Stimulated activated CD4-positive, alpha-beta T cell treated with anti-CD3 and anti-CD28 coated beads, Interleukin-2, amount 100 ng/mL, for 24 hours (primary cell): Measurements from ENCODE around the gene FCHO2.
"Not testable (repeated sequence)": the region's sequence is repeated elsewhere in the genome, so short reads cannot be mapped to it uniquely, and the experiment has no call there.

Source experiments
- DNase-seq, 2 donors: peaks; one replicate each; pipeline ENCODE4 v3.0.0-alpha.2; 2020

The FCHO2 gene

DNA sequence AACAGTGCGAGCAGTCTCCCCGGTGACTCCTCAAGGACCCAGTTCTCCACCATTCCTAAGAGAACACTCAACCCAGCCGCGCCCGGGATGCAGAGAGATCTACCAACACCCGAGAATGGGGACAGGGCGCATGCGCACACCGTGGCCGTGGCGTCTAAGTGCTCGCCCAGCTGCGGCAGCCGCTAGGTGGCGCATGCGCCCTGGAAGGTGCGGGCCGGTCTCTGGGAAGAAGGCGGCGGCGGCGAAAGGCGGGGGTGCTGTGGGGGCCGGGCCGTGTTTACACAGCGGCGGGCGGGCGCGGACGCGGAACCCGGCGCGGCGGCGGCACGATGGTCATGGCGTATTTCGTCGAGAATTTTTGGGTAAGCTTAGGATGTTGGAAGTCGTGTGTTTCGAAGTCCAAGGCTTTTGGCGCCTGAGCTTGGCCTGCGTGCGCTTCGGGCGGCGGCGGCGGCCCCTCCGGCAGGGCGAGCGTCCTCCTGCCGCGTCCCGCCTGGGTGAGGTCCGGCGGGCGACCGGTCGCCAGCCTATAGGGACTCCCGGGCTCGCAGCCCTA, at the start of gene FCHO2:
Gene FCHO2 (plus strand): TSS at position 274 of the 556 bp plus-strand sequence. CDS start 56 bp downstream, at position 330.
- peak; percentile 97 to 98 for DNase-seq

DNA sequence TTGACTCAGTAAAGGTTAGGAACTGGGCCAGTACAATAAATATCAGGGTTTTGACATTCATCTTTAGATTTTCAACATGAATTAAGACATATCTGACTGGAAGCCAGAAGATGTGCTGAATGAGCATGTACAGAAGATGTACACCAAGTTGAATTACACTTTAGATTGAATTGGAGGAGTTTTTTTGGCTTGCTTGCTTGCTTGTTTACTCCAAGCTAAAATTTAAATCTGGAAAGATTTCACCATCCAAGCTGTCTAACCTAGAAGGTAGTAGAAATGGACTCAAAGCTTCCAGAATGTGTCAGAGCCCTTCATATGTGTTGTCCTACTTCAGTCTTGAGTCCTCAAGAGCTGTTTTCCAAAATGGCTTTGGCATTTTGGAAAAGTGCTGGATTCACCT, 49.0 kb upstream of the FCHO2 start:
- no peak for DNase-seq

DNA sequence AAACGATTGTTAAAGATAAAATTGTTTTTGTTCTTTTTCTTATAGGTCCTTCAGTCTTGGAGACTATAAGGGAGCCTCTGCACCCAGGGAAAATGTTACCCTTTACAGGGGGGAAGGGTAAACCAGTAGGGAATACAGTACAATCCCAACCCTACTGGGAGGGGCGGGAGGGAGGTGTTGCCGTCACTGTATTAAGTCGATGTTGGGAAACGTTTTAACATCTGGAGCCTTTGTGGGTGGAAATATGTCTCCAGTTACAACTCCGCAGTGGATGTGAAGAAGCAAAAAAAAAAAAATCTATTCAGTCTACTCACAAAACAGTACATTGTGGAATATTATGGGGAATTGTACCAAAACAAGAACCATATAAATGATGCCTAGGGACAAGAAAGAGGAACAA, 47.2 kb upstream of the FCHO2 start:
- no peak for DNase-seq

GRCh38 chr5:72917371-72917776, 38.5 kb upstream of the FCHO2 start:
- DNase-seq = no peak

DNA sequence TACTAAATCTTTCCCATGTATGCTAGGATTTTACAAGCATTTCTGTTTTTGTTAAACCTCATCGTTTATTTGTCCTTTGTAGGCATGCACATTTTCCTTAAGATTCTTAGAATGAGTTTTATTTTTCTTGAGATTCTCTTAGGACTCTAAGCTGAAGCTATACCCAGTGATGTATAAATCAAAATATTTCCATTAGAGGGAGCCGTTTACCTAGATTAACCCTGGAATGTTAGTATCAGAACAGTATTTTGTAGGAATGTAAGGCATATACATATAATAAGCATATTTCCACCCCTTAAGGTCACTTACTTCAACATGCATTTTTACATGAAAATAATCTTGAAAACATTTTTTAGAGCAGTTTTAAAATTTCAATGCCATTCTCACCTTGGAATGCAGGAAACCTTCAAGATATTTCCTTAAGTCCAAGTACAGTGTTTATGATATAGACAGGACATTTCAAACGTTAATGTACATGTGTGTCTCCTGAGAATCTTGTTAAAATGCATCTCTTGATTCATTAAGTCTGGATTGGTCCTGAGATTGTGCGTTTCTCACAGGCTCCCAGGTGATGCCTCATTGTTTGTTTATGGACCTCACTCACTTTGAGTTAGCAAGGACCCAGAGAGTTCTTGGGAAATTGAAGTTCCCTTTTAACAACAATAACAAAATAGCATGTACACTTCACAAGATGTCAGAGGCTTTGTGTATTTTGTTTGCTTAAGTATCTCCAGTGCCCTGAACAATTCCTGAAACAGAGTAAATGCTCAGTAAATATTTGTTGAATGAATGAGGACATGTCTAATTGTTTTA, 34.9 kb upstream of the FCHO2 start:
- no peak for DNase-seq

DNA sequence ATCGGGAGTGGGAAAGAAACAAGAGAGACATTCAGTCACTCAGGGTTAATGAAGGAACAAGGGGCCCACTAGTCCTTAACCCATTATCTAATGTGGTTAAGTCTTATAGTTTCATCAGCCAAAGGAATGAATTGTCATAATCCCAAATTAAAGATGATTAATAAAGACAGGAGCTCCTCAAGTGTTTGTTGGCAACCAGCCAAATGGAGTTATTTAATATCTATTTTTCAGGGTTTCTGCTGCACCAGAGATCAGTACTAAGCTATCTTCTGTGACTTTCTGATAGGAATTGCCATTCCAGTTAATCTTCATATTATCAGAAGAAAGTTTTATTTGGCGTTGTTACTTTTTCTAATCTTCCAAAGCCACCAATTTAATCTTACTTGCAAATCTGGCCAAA, 34.0 kb upstream of the FCHO2 start:
- no peak for DNase-seq

- DNase-seq = no peak
Observed at GRCh38 chr5:72922422-72922821, 33.4 kb upstream of the FCHO2 start.

GRCh38 chr5:72925336-72926010, 30.4 kb upstream of the FCHO2 start:
- no peak for DNase-seq

DNA sequence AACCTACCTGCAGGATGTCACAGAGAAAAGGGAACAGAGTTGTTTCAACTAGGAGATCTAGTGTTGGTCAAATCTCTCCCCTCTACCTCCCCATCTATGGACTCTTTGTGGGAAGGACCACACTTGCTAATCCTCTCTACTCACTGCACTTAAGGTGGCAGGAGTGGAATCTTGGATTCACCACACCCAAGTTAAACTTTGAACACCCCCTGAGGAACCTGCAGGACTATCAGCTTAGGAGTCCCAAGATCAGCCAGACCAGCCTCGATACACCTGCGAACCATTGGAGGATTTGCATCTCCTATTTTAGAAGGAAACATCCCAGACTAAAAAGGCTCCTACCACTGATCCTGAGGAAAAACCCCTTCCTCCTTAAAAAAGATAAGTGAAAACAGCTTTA, 23.2 kb upstream of the FCHO2 start:
- not testable (repeated sequence) for DNase-seq

- DNase-seq = not testable (repeated sequence)
Observed at GRCh38 chr5:72934953-72935725, 20.7 kb upstream of the FCHO2 start.

DNA sequence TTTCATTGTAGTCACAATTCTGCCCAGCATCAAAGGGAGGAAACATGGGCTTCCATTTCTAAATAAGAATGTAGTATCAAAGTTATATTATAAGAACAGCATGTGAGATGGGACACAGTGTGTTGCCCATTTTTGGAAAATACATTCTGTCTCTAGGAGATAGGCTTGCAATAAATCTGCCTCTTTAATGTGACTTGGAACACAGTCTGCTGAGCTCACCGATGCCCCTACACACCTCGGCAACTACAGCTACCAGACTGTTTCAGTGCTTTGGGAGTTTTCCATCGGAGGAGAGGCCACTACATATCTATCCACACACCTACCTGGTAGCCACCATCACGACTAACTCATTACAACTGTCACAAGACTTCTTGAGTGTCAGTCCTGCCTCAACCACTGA, 18.9 kb upstream of the FCHO2 start:
- no peak for DNase-seq

DNA sequence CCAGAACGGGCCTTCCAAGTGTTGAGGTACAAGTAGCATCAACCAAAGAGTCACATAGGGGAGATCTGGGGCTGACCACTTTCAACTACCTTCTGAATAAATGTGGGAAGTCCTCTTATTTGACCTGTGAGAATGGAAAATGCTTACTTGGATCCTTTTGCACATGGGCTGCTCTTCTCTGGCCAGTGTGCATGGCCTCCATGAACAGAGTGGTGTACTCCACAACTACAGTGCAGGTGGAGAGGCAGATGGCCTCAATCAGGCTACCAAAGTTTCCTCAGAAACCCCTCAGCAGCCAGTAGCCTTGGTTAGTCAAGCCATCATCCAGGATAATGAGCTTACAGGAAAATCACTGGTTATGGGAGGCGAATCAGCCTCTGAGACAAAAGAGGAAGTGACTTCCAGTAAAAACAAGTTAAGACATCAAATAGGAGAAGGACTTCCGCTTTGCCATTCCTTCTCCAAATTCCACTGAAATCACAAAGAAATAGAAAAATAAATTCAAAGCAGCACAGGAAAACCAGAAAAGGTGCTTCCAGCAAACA, 18.3 kb upstream of the FCHO2 start:
- no peak for DNase-seq

- DNase-seq = no peak
Observed at GRCh38 chr5:72938206-72938605, 17.6 kb upstream of the FCHO2 start.

DNA sequence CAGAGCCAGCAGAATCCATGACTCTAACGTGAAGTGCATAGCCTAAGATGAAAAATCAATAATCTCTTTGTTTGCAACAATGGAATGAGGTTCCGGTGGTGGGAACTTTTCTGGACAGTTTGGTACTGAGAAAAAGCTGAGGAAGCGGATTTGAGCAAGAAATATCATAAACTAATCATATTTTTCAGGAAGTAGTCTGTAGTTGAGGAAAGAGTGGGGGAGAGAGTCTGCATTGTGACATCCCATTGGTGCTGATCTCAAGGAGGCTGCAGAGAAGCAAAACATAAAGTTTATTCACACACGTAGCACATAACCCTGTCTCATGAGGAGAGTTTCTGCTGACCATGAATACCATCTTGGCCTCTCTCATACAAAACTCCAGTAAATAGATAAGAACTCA, 15.8 kb upstream of the FCHO2 start:
- DNase-seq = no peak

DNA sequence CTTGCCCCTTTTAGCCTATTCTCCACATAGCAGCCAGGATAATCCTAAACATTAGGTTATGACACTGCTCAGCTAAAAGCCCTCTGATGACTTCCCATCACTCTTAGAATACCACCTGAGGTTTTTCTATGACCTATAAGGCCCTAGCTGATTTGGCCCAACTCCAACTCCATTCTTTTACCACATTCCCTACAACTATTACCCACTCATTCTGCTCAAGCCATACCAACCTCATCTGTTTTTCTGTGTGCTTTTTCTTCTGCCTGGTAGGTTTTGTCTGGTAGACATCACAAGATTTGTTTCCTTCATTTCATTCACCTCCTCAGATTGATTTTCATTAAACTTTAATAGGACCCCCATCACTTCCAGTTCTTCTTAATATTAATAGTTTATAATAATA, 12.5 kb upstream of the FCHO2 start:
- no peak for DNase-seq

DNA sequence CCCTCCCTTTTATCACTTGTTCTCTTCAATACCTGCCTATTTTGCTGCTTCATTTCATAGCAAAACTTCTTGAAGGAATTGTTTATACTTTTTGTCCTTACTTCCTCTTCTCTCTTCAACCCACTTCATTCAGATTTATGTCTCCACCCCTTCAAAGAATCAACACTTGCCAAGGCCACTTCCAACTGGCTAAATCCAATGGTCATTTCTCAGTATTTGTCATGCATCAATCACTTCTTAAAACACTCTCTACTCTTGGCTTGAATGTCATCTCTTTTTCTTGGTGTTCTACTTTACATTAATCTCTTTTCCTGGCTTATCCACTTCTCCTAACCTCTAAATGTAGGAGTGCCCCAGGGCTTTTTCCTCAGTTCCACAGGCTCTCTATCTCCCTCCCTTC, 8.3 kb upstream of the FCHO2 start:
- DNase-seq = no peak

GRCh38 chr5:72949481-72949880, 6.4 kb upstream of the FCHO2 start:
- DNase-seq = no peak

DNA sequence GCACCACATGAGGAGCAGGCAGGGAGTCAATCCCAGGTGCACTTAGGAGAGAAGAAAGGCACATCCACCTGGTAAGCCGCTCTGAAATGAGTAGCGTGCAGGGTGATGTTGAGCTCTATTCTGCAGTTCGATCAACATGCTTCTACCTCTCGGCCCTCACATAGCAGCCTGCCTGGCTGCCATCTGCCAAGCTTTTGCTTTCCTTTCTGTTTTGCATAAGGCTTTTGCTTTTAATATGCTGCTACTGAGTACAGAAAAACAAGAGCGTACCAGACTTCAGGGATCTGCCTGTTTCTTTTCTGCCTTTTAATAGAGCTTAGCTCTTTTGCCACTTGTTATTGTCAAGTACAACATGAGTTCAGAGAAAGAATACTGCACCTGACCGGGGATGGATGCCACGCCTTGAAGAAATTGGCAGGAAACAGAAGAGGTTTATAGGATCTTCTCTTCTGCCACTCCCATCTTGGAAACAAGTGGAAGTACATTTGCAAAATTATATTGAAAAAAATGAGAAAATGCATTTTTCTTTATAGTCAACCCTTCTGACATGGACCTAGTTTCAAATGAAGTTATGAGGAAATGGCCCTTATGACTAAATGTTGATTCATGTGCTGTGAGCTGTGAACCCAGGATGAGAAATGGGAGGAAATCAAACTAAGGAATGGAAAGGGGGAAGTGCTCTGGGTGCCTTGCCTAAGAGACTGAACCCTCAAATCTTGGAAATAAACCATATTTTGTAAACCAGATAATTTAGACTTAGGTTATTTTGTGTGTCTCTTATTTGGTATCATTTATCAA, 4.0 kb upstream of the FCHO2 start:
- DNase-seq = no peak

GRCh38 chr5:72954389-72954788, 1.5 kb upstream of the FCHO2 start:
- no peak for DNase-seq

GRCh38 chr5:72955143-72955767, 586 bp upstream of the FCHO2 start:
- no peak for DNase-seq

GRCh38 chr5:72956324-72957140, 691 bp downstream of the FCHO2 start:
- peak; percentile 26 to 33 for DNase-seq
